GM18907 (cell line): Measurements from ENCODE around the gene C19orf38.
A peak's percentile ranks its signal among the peaks of the same experiment; 100 is the strongest.
"Not testable (repeated sequence)": the region's sequence is repeated elsewhere in the genome, so short reads cannot be mapped to it uniquely, and the experiment has no call there.

Experiments used
- ATAC-seq: cut with Tn5 transposase; IDR thresholded peaks from one replicate; pipeline ENCODE4 v1.9.1; 2021; ENCODE audit warnings: mild to moderate bottlenecking, moderate library complexity; ENCODE audit not compliant: unreplicated experiment

Gene C19orf38

DNA sequence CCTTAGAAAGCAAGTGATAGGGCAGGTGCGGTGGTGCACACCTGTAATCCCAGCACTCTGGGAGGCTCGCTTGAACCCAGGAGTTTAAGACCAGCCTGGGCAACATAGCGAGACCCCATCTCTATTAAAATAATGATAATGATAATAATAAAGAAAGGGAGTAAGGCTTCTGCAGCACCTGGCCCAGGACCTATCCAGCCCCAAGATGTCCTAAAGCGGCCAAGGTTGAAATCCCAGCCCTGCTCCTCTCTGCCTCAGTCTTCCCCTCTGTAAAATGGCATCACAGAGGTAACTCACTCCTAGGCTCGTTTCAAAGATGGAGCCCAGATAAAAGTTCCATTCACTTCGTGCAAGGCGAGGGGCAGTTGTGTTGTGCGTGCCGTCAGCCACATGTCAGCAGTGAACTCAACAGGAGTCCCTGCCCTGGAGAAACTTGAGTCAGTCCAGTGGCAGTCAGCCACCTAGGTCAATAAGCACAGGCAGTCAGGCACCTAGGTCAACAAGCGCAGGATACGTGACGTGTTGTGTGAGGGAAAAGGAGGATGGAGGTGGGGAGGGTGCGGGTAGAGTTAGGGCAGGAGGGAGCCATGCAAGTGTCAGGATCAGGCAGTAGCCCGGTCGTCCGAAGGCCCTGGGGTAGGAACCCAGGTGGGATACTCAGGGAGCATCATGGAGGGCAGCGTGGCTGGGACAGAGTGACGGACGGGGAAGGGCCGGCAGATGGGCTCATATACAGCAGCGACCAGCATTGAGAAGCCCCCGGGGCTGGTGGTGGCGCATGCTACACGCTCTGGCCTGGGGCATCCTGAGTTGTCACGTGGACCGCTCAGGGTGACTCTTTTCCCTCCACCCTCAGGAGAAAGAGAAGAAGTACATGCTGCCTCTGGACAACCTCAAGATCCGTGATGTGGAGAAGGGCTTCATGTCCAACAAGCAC, 28.8 kb upstream of the C19orf38 start:
- no peak for ATAC-seq

DNA sequence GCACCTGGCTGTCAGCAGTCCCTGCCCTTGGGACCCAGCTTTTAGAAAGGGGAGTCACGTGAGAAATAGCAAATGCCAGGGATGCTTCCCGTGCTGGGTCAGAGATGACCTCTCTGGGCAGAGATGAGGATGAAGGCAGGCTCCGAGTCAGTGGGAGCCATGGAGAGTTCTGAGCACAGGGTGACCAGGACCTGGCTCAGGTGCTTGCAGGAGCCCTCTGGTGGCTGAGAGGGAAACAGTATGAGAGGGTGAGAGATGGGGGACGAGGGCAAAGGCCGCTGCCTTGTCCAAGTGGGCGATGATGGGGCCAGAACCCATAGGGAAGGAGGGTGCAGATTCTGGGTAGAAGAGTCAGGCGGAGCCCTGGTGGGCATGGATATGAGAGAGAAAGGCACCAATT, 28.0 kb upstream of the C19orf38 start:
- ATAC-seq = no peak

DNA sequence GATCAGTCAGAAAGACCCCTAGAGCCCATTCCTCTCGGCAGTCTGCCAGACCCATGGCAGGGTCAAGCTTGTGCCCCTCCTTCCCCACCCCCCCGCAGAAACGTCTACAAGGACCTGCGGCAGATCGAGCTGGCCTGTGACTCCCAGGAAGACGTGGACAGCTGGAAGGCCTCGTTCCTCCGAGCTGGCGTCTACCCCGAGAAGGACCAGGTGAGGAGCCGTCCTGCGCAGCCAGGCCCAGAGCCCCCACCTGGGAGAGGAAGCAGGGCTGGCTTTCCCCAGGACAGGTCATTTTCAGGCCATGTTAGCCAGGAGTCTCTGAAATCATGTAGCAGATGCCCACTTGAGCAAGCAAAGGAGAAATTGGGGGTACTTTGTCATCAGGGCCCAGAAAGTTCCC, 24.5 kb upstream of the C19orf38 start:
- ATAC-seq = no peak

GRCh38 chr19:10826231-10826630, 22.0 kb upstream of the C19orf38 start:
- ATAC-seq = no peak

GRCh38 chr19:10826846-10827245, 21.4 kb upstream of the C19orf38 start:
- ATAC-seq = no peak

DNA sequence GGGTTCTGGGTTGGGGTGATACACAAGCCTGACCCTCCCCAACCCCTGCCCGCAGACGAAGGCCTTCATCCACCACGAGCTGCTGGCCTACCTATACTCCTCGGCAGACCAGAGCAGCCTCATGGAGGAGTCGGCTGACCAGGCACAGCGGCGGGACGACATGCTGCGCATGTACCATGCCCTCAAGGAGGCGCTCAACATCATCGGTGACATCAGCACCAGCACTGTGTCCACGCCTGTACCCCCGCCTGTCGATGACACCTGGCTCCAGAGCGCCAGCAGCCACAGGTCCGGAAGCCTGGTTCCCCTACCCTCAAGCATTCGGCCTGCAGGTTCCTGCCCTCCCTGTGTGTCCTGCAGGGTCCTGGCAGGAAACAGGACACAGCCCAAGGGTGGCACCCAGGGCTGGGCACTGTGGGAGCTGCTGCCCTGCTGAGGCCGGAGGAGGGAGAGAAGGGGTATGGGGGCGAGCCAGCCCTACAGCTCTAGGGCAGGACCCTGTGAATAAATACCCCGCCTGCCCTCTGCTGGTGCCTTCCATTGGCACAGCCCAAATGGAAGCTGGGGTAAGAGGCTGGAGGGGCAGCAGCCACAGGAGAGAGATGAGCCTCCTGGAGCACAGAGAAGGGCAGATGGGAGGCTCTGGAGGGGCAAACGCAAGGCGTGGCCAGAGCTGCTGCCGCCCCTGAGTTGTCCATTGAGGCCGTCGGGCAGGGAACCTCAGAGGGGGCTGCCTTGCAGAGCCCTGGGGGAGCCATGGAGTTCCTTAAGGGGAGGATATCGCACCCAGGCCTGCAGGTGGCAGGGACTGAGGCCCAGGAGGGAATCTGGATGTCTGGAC, 19.0 kb upstream of the C19orf38 start:
- no peak for ATAC-seq

GRCh38 chr19:10829967-10830366, 18.2 kb upstream of the C19orf38 start:
- ATAC-seq = no peak

GRCh38 chr19:10830370-10830769, 17.8 kb upstream of the C19orf38 start:
- ATAC-seq = no peak

- ATAC-seq = no peak
Observed at GRCh38 chr19:10830931-10831779, 17.1 kb upstream of the C19orf38 start.

DNA sequence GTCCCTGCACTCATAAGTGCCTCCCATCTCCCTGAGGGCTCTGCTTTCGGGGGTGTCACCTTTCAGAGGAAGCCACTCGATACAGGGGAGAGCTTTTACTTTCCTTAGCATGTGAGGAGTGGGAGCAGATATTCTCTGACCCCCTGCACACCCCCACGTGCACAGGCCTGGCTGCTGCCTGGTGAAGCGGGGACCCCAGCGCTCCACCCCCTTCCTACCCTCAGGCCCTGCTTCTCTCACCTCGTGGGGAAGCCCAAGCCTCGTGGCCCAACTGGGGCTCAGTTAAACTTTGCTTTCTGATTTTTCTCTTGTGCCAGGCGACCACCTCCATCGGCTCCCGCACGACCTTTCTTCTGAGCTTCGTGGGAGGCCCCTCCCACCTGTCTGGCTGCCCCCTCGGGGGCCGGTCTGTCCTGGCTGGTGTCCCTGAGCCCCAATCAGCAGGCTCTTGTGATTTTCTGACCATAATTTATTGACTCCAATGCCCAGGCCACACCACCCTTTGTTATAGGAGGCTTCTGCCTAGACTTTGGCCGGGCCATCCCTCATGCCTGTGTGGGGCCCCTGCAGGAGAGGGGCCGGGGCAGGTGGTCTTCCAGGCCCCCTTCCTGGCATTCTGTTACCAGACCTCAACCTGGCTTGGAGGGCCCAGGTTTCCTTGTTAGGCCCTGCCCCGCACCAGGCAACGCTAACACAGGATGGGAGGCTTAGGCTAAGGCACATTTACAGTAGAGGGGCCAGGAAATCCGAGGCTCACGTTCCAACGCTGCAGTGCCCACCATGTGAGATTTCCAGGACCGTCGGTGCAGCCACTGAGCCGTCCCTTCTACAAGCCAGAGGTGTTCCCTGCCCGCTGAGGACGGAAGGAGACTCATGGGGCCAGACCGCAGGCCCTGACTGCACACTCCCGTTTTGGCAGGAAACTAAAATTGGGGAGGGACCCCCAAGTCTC, 16.0 kb upstream of the C19orf38 start:
- ATAC-seq = no peak

DNA sequence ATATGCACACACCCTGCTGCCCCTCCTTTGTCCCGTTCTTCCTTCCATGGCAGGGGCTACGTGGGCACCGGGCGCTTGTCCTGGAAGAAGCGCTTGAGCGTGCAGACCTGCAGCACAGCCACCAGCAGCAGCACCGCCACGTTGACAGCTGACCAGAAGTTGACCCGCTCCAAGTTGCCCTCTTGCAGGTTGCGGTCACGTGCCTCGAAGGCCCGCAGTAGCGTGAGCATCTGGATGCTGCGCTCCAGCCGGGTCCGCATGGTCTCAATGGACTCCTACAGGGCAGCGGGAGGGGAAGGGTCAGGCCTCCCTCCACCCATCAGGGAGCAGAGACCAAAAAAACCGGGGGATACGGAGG, 15.3 kb upstream of the C19orf38 start:
- ATAC-seq = no peak

DNA sequence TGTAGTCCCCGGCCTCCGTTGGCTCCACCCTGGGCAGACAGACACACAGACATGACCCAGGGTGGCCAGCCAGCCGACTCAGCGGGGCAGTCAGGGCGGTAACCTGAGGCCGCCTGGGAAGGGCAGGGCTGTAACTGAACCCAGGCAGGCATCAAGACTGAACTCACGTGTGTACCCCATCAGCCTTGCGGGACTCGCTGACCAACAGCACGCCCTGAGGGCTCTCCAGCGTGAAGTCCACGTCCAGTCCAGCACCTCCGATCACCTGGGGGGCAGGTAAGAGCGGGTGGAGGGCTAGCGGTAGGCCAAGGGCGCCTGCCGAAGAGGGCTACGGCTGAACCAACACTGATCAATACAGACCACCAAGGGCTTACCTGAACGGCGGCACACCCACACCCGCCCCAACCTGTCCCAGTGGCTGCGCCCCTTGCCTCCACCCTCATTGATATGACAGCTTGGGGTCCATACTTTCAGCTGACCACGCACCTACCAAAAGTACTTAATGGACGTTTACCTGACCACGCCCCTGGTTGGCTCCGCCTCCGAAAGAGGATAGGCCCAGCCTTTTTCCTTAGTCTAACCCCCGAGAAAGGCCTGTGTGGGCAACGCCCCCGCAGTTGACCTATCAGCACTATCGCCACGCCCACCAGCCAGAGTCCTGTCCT, 13.0 kb upstream of the C19orf38 start:
- ATAC-seq = no peak

DNA sequence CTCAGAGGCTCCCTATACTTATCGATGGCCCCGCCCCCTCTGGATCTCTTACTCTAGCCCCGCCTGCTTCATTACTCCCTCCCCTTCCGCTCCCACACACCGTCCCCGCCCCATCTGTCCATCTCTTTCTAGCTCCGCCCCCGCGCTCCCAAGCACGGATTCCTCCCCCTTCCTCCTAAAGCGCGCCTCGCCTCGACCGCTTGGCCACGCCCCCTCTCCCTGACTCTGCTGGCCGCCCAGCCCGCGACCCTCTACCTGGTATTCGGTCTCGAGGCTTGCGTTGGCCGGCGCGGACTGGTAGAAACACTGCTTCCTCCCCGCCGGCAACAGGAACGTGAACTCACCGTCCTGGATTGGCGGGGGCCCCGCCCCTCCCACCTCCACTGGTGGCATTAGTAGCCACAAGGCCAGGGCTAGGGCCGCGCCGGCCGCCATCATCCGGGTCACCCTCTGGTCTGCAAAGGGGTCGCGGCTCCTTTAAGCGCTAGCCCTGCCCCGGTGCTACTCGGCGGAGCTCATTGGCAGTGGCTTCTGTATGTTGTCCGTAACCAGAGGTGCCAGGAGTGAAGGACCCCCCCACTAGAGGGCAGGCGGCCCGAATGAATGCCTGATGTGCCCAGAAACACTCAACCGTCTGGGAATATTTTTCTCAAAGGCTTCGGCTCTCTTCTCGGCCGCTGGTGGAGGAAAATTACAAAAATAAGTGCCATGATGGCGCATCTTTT, 12.3 kb upstream of the C19orf38 start, which contains the start of gene TMED1:
Gene TMED1 (minus strand): TSS at position 459 of the 725 bp plus-strand sequence. CDS start 21 bp downstream, at position 438.
- peak; percentile 70 for ATAC-seq

DNA sequence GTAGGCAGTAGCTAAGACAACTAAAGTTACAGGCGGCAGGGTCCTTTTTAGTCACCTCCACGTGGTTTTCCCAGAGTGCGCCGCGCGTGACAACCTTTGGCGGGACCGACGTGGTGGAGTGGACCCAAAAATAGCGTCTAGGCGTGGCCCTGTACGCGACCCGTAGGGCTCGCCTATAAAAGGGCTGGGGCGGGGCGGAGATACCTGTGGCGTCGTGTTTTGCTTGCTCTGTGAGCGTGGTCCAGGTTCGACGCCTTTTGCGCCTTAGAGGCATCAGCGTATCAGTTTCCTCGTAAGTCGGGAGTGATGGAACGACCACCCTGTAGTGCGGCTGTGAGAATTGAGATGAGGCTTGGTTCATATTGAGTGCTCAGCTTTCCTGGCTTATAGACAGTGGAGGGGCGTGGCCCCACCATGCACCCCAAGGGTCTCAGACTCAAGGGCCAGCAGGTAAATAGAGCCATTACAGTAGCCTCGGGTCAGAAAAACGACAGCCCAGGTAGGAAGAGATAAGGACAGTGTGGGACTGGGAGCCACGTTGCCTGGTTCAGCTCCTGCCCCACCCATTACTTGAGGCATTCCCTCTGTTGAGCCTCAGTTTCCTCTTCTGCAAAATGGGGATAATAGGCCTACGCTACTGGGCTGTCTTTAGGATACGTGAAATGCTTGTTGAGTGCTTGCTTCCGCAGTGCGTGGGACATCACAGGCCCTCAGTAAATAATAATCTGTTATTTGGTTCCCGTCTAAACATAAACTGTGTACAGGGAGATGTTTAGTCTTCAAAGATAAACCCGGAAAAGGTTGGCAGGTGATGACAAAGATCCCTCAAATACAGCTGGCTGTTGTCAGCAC, 11.5 kb upstream of the C19orf38 start:
- ATAC-seq = peak; percentile 12

GRCh38 chr19:10837649-10838048, 10.6 kb upstream of the C19orf38 start:
- not testable (repeated sequence) for ATAC-seq

- ATAC-seq = no peak
Observed at GRCh38 chr19:10838377-10838776, 9.8 kb upstream of the C19orf38 start.
